Fibroblast of skin of left biceps (primary cell): ENCODE results near the gene SREBF2.
"Not testable (repeated sequence)": the region's sequence is repeated elsewhere in the genome, so short reads cannot be mapped to it uniquely, and the experiment has no call there.

ENCODE experiments used
- DNase-seq, 2 experiments: peaks; one replicate each; pipeline ENCODE4 v3.0.0-alpha.2; 2013; ENCODE audit warnings: low read depth in 2 of 2

Gene SREBF2

DNA sequence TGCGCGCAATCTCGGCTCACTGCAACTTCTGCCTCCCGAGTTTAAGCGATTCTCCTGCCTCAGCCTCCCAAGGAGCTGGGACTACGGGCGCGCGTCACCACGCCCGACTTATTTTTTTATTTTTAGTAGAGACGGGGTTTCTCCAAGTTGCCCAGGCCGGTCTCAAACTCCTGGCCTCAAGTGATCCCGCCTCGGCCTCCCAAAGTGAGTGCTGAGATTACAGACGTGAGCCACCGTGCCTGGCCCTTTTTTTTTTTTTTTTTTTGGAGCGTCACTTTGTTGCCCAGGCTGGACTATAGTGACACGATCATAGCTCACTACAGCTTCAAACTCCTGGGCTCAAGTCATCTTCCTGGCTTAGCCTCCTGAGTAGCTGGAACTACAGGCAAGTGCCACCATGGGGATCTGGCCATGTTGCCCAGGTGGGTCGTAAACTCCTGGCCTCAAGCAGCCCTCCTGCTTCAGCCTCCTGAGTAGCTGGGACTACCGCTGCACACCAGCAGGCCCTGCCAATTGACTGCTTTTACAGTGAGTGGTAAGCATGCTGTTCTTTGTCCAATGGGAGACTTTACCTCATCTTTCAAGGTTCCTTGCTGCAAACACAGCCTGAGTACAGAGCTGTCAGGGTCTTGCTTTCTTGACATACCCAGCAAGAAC is 114.6 kb downstream of the SREBF2 start:
- no peak for DNase-seq

DNA sequence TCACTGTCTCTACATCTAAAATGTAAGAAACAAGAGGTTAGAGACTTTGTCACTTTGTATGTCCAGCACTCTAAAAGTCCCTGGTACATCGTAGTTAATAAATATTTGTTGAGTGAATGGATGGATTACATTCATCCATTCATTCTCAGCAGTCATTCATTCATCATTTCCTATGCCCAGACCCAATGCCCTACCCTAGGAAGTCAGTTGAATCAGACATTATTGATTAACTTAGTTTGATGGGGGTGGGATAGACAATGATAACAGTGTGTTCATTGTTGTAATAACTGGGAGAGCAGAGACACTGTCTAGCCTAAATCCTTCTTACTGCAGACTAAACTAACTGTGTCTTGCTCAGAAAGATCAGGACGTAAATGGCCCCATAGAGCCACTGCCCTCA is 115.2 kb downstream of the SREBF2 start:
- no peak for DNase-seq

DNA sequence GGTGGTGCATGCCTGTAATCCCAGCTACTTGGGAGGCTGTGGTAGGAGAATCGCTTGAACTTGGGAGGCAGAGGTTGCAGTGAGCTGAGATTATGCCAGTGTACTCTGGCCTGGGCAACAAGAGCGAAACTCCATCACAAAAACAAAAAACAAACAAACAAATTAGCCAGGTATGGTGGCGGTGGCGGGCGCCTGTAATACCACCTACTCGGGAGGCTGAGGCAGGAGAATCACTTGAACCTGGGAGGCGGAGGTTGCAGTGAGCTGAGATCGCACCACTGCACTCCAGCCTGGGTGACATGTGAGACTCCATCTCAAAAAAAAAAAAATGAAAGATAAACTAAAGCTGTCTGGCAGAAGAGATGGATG is 116.0 kb downstream of the SREBF2 start:
- DNase-seq, result not testable (repeated sequence)

DNA sequence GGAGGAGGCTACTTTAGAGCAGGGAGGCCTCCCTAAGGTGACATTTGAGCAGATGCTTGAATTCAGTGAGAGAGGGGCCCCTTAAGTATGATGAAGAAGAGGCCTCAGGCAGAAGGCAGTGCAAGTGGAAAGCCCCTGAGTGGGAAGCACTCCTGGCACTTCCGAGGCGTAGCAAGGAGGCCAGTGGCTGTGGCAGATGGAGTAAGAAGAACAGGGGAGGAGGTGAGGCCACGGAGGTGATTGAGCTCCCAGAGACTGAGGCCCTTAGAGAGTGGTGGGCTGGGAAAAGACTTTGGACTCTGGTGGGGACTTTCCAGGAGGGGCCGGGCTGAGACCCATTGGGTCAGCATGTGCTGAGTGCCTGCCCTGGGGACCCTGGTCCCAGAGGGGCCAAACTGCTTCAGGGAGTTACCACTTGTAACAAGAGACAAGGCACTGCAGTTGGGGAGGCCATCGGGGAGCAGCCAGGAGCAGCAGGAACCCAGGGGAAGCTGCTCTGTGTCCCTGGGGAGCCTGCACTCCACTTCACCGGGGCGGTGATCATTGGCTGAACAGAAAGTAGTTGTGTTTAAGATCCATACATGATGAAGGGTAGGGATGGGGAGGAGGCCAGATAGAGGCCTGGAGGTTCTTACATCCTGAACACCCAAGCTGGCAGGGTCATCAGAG is 116.5 kb downstream of the SREBF2 start:
- no peak for DNase-seq

DNA sequence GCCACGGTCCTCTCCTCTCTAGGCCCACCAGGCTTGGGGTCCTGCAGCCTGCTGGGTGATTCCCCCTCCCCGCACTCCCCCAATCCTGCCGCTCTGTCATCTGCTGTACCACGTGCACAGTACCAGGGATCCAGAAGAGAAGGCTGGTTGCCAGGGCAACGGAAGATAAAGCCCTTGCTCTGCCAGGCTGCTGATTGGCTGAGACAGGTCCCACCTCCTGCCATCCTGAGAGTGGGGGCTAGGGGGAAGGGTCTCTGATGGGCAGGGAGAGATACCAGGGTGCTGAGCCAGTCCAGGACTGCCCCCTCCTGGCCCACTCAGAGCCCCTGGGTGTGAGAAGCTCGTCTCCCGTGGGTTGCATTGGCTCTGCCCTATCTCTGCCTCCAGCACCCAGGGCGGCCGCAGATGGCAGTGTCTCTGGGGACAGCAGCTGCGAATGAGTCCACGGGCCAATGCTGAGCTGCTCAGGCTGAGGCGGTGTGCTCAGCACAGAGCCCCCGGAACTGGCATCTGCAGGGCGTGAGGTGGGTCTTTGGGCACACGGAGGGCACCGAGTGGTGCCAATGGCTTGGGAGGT is 119.1 kb downstream of the SREBF2 start, which contains the start of gene SMIM45:
SMIM45 (plus strand) TSS at position 253 of the 577 bp plus-strand sequence.
- DNase-seq, result no peak

DNA sequence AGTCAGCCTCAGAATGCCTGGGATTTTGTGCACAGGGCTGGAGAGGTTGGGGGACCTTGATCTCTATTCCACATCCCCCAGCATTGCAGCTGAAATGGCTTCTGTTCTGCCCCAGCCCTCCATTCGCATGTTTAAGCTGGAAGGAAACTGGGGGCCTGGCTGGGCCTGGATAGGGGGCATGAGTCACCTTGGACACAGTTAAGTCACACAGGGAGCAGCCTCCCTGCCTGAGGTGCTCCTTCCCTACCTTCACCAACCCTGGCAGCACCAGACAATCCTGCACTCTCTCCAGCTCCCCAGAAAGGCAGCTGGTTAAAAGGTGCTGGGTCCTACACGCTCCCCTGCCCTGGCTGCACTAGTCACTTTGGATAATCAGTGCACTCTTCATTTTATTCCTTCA is 119.8 kb downstream of the SREBF2 start:
- DNase-seq, result no peak
